GM21526 (cell line): Measurements from ENCODE around the gene SLC16A3.
"Not testable (repeated sequence)": the region's sequence is repeated elsewhere in the genome, so short reads cannot be mapped to it uniquely, and the experiment has no call there.

Source experiments
- ATAC-seq: cut with Tn5 transposase; IDR thresholded peaks from one replicate; pipeline ENCODE4 v1.9.1; 2021; ENCODE audit warnings: moderate library complexity; ENCODE audit not compliant: unreplicated experiment, low FRiP score

The SLC16A3 gene

DNA sequence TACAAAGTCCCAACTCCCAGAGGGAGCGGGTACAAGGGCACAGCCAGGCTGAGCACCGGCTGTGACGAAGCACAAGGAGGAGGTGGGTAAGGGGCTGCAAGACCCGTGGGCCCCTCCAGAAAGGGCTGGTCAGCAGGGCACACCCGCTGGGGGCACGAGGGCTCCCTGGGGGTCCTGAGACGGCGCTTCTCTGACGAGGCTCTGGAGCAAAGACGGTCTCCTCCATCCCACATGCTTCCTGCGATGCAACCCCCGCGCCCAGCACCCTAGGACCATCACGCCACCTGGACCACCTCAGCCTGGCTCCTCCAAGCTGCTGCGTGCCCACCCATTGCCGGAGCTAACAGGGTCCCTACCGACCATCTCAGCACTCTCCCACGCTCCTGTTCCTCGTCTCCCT is 24.9 kb upstream of the SLC16A3 start:
- ATAC-seq: no peak

DNA sequence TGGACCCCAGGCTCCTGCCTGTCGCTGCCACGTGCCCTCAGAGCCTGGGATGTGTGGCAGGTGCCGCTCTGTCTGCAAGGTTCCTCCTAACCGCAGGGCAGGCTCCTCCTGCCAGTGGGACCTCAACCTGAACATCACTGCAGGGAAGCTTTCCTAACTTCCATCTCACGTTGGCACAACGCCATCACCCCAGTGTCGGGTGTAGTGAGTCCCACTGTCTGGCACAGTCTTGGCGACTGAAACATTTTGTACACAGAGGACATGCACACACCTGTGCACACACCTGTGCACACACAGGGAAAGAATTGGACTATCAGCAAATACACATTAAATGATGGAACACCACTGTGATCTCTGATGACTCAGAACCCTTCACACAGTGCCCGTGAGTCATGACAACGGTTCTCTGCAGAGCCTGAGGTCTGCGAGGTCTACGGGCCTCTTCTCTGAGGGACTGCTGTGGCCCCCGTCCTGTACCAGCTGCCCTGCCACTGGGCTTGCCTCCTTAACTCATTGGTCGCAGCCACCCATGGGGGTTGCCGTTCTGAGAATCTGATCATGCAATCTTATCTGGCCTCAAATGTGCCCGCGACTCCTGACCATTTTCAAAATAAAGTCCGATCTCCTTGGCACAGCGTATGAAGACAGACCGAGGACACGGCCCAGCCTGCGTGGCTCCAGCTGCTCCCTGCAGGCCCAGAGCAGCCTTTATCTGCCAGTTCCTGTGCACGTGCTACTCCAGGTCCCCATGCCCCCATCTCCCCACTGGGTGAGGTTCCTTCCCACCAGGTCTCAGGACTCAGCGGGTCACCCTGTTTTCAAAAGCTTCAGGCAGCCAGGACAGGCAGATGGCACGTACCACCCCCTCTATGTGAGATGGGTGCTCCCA is 23.8 kb upstream of the SLC16A3 start:
- ATAC-seq: no peak

DNA sequence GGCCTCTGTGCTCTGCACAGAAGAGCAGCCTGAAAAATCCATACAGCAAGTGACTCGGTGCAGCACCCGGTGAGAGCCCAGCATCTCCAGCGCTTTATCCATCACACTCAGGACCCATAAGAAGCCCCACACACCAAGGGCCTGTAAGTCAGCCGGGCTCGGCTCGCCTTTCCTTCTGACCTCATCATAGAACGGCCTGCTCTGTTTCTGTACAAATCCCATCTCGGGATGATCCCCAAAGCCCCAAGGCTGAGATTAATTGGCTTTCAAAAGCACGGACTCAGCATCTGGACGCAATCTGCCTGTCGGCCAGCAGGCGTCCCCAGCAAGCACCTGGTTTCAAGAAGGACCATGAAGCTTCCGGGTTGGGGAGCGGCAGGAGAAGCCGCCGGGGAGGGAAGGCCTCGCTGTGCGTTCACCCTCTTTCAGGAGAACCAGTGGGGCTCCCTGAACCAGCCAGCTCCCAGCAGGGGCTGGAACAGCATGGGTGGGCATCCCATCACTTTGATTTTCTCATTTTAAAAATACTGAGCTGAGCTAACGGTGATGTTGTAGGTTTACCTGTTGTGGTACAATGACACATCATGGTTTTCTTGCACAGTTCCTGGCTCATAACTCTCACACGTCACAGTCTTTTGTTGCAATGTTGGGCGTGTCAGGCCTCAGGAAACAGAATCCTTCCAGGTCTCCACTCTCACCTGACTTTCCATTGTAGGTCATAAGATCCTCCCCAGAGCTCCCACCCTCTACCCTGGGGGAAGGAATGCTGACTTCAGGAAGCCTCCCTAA is 22.9 kb upstream of the SLC16A3 start:
- ATAC-seq: peak; percentile 58

DNA sequence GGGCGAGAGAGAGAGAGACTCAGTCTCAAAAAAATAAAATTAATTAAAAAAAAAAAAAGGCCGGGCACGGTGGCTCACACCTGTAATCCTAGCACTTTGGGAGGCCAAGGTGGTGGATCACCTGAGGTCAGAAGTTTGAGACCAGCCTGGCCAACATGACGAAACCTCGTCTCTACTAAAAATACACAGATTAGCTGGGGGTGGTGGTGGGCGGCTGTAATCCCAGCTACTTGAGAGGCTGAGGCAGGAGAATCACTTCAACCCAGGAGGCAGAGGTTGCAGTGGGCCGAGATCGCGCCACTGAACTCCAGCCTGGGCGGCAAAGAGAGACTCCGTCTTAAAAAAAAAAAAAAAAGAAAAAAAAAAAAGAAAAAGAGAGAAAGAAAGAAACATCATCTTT is 18.2 kb upstream of the SLC16A3 start:
- not testable (repeated sequence) for ATAC-seq

DNA sequence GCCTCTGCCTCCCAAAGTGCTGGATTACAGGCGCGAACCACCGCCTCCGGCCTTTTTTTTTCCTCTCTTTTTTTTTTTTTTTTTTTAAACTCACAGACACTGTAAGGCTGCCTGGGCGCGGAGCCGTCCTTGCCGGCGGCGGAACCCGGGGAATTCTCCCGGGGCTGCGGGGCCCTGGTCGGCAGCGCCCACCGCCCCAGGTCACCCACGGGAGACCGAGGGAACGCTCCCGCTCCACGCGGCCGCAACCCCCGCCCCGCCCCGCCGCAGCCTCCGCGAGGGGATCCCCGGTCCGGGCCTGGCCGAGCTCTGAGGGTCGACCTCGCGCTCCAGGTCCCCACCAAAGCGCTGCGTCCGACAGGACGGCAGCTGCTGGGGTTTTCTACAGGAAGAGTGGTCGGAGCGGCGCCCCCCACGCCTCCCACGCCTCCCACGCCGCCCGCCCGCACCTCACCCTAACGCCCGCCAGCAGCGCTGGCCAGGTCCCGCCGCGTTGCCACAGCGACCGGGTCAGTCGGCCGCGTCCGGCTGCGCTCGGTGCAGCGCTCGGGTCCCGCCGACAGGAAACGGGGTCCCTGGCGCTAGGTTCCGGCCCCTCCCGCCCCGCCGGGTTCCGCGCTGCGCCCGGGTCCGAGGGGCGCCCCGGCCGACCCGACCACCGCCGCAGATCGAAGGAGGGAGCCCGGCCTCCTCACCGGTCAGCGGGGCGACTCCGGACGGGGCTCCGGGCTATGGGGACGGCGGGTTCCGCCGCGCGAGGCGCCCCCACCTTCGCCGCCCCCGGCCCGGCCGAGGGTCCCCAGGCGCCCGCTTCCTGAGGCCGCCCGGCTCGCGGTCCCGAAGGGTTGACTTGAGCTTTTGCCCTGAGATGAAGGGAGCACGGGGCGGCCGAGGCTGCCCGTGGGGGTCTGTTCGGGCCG is 16.3 kb upstream of the SLC16A3 start, which contains the start of gene CCDC57:
CCDC57 (minus strand) TSS at position 512 of the 920 bp plus-strand sequence. CDS start 10,898 bp downstream, outside the sequence.
- ATAC-seq: peak; percentile 68

DNA sequence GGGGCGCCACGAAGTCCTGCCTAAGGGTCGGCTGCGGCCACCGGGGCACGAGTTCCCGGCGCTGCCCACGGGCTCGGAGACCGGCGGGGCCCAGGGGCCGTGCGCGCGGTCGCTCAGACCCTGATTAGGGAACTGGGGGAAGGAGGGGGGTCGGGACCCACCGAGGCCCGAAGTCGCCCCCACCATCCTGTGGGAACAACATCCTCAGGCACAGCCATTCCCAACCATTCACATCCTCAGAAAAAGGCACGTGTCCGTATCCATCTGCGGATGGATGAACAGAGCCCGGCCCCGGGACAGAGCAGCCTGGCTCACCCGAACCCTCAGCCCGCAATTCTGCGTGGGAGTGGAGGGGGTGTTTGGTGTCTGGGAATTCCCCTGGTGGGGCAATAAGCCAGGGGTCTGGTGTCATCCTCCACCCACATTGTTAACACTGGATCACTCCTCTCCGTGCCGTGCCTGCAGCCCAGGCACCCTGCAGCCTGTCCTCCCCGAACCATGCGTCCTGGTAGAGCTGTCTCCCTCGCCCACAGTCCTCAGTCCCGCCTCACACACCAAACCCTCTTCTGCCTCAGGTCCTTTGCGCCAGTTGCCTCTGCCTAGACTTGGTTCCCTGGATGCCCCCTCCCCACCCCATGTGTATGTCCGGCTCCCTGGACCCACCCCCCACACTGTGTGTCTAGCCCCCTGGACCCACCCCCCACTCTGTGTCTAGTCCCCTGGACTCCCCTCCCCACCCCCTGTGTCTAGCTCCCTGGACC is 15.4 kb upstream of the SLC16A3 start:
- ATAC-seq: peak; percentile 14

DNA sequence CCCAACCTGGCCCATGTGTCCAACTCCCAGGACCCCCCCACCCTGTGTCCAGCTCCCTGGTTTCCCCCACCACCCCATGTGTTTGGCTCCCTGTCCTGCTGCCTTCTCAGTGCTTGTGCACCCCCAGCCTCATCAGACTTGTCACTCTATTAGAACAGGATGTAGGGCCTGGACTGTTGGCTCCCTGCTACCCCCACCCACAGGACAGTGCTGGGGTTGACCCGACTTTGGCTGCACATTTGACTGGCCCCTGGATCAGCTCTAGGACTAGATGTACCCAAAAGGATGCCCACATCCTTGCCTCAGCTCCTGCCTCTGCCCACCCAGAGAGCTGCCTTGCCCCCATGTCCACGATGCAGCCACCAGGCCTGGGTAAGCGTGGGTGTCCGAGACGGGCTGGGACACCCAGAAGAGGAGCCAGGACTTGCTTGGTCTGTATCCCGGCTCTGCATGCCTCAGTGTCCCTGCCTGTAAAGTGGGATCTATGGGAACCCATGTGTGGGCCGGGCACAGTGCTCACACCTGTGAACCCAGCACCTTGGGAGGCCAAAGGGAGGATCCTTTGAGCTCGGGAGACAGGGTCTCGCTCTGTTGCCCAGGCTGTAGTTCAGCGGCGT is 14.7 kb upstream of the SLC16A3 start:
- no peak for ATAC-seq

DNA sequence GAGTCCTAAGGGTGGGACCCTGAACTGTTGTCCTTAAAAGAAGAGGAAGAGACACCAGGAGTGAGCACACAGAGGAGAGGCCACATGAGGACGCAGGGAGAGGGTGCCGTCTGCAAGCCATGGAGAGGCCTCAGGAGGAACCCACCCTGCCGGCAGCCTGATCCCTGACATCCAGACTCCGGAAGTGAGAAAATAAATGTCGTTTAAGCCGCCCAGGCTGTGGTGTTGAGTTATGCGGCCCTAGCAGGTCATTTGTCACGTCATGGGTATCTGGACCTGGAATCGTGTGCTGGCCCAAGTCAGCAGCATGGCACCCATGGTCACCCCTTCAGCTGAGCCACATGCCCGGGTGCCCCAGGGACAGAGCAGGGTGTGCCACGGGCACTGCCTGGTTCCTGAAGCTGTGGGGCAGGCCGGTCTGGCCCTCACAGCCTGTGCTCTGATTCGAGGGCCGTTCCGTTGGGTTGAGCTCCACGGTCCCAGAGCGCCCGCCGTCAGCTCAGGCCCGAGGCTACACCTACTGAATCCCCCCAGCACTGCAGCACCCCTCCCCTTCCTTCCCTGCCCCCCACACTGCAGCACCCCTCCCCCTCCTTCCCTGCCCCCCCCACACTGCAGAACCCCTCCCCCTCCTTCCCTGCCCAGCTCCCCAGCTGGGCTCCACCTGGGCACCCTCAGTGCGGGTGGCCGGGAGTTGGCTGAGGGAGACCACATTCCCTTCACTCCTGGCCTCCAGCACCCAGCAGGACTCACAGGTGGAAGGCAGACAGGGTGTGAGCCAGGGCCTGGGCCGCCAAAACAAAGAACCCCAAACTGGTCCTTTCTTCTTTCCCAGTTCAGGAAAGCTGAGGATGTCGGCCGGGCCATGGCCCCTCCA is 13.5 kb upstream of the SLC16A3 start:
- ATAC-seq: no peak

DNA sequence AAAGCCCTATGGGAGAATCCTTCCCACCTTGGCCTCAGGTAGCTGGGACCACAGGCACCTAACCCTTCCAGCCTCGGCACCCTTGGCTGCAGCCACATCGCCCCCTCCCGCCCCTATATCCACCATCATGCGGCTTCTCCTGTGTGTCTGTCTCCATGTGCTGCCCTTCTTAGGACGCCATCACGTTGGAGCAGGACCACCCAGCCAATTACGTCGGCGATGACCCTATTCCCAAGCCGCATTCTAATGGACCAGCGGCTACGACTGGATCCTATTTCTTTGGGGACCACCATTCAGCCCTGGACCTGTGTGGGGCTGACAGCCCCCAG is 12.9 kb upstream of the SLC16A3 start:
- ATAC-seq: no peak

DNA sequence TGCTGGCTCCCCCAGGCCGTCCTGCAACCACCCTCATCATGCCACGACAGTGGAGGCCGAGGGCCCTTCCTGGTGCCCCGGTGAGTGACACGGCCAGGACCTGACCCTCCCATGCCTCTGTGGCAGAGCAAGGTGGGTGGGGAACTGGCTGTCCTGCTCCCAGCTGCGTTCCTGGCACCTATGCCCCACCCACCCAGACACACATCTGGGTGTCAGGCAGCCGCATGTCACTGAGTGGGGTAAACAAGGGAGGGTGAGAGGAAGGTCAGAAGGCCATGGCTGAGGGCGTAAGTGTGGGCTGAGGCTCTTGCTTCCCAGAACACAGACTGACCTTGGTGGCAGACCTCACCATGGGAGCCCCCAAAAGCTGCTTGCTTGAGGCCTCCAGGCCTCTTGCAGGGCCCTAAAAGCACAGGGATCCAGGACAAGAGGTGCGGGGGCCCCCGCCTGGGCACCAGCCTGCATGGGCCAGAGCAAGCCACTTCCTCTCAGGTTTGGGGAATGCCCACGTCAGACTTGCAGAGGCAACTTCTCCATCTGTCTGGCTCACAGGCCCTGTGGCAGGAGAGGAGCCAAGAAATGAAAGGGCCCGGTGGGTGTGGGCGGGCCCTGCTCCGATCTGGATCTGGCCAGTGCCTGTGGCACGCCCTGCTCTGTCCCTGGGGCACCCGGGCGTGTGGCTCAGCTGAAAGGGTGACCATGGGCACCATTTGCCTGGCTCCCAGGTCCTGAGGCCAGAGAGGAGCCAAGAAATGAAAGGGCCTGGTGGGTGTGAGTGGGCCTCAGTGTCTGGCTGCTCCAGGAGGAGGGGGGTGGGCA is 12.3 kb upstream of the SLC16A3 start:
- ATAC-seq: no peak

DNA sequence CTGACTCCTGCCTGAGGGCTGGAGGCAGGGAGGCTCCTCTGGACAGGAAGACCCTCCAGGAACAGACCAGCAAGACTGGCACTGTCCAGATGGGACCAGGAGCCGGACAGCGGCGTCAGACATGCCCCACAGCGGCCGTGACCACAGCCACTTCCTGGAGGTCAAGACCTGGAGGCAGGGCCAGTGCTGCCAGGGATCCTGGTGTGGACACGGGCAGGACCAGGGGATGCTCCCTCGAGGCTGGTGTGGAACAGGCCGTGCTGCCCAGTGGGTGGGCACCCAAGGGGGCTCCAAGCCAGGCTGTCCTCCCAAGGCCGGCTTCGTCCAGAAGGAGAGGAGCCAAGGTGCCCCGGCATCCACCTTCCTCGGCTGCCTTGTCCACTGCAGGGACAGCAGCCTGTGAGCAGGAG is 11.7 kb upstream of the SLC16A3 start:
- ATAC-seq: no peak

DNA sequence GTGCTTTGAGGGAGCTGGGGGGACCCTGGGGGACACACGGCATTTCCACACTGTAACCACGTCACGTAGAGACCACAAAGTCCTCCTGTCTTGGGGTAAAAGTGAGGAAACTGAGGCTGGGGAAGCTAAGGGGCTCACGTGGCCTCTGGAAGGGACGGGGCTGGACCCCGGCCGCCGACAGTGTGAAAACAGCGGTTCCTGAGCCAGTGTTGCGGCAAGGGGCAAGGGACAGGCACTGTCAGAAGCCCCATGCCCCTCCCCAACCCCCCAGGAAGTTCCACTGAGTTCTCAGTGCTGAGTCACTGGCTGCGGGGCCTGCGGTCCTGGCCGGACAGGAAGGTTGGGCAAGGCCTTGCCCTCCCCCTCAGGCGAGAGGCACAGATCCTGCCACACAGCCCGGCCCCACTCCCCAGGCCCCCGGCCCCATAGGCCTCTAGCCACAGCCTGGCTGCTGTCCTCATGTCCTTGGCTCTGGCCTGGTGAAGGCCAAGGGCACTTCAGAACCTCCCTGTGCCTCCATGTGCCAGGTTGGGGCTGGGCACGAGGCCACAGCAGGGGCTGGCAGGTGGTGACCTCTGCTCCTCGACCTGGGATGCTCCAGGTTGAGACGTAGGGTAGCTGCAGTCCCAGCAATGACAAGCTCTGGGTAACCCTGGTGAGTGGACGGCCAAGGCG is 11.2 kb upstream of the SLC16A3 start:
- ATAC-seq: no peak

DNA sequence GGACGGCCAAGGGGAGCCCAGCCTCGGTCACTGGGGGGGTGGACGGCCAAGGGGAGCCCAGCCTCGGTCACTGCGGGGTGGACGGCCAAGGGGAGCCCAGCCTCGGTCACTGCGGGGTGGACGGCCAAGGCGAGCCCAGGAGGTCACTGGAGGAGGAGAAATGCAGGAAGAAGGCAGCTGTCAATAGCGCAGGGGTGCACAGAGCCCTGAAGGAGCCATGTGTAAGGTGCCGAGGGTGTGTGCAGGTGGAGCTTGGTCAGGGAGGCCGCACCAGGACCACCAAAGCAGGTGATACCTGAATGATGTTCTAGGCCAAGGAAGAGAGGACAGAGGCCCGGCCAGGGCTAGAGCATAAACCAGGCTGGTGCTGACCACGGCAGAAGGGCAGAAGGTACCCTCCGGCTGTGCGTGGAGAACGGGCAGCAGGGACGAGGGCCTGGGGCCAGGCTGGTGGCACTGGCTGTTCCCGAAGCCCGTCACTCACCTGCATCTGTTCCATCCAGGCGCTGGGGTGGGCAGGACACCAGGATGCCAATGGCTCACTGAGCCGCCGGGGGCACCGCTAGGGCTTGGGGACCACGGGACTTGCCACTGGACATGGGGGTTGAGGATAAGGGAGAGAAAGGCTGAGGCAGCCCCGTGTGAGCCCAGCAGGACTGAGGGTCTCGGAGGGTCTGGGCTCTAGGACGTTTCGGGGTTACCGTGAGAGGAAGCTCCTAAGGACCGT is 10.3 kb upstream of the SLC16A3 start:
- ATAC-seq: no peak

DNA sequence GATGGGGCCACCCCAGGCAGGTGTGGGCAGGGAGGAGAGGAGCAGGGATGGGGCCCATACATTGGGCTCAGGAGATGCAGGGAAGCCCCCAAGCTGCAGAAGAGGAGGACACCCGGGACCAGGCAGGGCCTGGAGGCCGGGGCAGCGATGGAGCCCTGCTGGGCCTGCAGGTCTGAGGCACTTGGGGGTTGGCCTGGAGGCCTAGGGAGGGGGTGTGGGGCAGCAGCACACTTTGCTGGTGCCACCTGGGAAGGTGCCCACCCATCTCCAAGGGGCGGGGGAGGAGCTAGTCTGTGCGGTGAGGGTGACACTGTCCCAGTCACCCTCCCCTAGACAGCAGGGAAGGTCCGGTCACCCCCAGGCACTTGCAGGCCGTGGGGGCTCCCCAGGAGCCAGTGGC is 9.8 kb upstream of the SLC16A3 start:
- no peak for ATAC-seq

DNA sequence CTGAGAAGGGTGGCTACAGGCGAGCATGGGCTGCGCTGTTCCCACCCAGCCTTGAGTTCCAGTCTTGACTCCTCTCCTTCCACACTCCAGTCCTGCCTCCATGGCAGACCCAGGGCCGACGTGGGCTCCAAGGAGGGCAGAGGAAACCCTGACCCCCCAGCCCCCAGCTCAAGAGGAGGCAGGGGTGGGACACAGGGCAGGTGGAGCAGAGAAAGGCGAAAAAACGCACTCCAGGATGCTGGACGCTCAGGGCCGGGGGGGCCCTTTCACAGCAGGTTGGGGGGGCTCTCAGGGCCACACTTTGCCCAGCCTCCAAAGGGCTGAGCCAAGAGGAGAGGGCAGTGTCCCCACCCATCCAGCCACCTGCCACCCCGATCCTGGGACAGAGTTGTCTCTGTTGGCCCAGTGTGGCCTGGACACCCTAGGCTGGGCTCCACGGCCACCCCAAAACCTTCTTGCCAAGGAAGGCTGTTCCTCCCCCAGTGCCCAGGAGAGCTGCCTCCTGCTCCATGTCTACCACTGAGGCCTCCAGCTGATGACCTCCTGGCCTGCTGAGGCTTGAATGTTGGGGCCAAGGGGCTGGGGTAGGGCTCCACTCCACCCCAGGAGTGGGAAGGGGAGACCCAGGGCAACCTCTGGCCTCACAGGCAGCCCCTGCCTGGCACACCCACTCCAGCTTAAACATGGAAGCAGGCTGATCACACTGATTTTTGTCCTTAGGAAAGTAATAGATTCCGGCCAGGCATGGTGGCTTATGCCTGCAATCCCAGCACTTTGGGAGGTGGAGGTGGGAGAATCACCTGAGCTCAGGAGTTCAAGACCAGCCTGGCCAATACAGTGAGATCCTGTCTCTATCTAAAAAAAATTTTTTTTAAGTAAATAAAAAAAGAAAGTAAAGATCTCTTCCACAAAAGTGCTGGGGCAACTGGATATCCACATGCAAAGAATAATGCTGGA is 8.8 kb upstream of the SLC16A3 start:
- ATAC-seq: no peak
